HG02938 (cell line): Measurements from ENCODE around the gene RAB1B.
"Not testable (repeated sequence)": the region's sequence is repeated elsewhere in the genome, so short reads cannot be mapped to it uniquely, and the experiment has no call there.

Source experiments
- ATAC-seq: cut with Tn5 transposase; IDR thresholded peaks from one replicate; pipeline ENCODE4 v1.9.1; 2021; ENCODE audit warnings: mild to moderate bottlenecking, moderate library complexity; ENCODE audit not compliant: unreplicated experiment

RAB1B gene

DNA sequence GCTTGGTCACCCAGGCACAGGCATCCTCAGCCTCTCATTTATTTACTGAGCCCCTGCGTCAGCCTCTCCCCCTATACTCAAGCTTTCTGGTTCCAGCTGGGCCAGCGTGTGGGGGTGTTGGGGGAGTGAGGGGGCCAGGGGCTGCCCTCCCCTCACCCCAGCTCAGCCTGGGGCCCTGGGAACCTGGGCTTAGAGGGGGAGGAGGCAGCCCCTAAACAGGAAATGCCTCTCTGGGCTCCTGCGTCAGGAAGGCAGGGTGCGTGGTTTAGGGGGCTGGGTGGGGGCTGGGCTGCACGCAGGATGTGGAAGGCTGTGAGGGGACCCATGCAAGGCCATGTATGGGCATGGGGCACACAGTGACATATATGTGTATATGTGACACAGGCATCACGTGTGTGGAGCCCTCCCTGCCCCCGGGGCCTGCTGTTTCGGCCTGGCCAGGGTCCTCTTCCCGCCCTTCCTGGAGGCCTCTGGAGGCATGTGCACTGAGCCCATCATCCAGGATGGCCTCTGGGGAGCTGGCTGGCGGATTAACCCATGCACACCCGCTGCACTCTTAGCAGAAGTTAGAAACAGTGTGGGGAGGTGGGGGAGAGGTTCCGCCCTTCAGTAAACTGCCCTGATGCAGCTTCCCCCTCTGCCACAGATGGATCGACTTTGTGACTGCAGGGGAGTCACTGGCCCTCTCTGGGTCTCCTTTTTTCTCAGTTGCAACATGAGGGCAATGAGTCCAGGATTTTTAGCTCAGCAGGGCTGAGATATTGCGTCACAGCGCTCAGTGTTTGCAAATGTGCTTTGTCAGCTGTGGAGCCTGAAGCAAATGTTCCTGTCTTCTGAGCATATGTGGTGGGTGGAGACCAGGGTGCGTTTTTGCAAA is 49.5 kb downstream of the RAB1B start:
- ATAC-seq, result no peak

DNA sequence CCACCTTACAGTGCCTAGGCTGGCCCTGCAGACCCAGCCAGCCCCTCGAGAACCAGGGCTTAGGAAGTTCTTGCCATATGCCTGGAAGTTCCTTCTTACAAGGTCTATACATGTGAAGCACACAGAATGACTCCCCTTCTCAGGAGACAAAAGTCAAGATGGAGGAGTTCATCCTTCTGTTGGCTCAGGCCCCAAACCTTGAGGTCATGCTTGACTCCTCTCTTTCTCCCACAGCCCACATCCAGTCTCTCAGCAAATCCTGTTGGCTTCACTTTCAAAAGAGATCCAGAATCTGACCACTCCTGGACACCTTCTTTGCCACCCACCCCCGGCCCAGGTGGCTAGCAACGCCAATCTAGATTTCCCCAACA is 50.1 kb downstream of the RAB1B start:
- no peak for ATAC-seq

DNA sequence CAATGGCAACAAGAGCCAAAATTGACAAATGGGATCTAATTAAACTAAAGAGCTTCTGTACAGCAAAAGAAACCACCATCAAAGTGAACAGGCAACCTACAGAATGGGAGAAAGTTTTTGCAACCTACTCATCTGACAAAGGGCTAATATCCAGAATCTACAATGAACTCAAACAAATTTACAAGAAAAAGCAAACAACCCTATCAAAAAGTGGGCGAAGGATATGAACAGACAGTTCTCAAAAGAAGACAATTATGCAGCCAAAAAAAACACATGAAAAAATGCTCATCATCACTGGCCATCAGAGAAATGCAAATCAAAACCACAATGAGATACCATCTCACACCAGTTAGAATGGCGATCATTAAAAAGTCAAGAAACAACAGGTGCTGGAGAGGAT is 51.9 kb downstream of the RAB1B start:
- not testable (repeated sequence) for ATAC-seq

DNA sequence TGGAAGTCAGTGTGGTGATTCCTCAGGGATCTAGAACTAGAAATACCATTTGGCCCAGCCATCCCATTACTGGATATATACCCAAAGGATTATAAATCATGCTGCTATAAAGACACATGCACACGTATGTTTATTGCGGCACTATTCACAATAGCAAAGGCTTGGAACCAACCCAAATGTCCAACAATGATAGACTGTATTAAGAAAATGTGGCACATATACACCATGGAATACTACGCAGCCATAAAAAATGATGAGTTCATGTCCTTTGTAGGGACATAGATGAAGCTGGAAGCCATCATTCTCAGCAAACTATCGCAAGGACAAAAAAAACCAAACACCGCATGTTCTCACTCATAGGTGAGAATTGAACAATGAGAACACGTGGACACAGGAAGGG is 52.3 kb downstream of the RAB1B start:
- not testable (repeated sequence) for ATAC-seq

DNA sequence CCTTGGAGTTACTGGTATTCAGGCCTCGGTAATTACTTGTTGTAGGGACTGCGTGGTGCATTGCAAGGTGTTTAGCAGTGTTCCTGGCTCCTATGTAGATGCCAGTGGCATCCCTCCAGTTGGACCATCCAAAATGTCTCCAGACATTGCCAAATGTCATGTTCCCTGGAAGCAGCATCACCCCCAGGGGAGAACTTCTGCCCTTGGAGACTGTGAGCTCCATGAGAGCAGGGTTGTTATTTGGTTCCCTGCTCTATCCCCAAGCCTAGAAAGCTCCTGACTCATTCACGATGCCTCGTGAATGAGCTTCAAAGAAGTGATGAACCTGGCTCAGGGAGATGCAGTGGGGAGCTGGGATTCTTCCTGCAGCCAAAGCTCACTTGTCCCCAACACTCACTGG is 53.2 kb downstream of the RAB1B start:
- no peak for ATAC-seq

DNA sequence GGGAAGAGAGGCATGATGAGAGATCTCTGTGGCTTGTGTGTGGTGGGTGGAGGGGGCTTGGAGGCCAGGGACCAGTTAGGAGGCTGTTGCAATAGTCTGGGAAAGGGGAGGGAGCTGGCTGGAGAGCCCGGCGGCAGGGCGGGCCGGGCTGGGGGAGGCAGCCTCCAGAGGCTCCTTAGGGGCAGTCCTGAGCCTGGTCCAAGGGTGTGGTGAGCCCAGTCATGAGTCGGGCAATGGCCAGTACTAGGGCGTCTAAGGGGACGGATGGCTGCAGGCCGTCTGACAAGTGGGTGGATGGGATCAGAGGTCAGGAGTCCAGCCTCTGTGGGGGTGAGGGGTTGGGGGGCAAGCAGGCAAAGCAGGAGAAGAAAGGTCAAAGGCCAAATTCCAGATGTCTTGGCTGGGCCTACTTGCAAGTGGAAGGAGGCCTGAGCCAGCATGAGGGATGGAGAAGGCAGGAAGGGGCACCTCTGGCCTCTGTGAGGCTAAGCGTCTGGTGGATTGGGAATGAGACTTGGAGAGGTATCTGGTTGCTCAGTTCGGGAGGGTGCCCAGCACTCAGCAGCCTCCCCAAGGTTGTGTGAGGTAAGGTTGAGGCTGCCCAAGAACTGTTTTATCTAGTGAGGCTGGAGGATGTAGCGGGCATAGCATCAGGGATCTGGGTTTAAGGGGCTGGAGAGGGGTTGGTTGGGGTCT is 54.4 kb downstream of the RAB1B start:
- ATAC-seq, result no peak

DNA sequence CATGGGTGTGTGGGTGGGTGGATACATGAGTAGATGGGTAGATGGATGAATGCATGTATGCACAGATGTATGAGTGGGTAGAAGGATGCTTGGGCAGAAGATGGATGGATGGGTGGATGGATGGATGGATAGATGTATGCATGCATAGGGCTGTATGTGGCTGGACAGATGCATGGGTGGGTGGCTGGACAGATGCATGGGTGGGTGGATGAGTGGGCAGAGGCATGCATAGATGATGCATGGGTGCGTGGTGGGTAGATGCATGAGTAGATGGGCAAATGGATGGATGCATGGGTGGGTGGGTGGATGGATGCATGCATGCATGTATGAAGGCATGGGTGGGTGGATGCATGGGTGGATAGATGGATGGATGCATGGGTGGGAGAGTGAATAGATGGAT is 55.2 kb downstream of the RAB1B start:
- ATAC-seq, result no peak

DNA sequence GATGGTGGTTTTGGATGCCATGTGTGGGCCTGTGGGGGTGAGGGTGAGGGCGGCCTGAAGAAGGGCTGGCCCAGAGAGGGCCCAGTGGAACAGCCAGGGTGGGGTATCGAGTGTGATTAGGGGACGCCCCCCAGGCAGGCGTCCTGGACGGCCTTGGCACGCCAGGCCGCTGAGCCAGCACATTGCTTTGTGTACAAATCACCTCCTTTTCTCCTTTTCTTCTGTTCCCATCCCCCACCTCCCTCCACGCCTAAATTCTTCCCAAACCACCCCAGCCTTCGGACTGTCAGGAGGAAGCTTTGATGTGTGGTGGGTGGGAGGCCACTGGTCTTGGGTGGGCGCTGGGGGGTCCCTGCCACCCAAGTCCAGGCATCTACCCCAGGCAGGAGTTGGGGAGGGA is 56.2 kb downstream of the RAB1B start:
- ATAC-seq, result no peak

DNA sequence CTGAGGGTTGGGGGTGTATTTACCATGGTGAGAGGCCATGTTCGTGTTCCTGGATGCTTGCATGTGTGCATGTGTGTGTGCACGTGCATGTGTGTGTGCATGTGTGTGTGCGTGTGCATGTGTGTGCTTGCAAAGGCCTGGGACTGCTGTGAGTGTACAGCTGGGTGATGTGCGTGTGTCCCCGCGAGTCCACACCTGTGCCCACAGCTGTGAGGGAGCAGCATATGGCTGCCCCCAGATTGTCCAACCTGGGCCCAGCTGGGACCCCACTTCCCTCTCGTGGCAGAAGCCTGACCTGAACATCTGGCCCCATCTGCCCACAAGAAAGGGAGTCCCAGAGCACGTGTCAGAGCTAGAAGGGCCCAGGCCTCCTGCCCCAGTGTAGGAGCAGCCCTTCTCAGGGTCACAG is 56.8 kb downstream of the RAB1B start:
- ATAC-seq, result no peak

DNA sequence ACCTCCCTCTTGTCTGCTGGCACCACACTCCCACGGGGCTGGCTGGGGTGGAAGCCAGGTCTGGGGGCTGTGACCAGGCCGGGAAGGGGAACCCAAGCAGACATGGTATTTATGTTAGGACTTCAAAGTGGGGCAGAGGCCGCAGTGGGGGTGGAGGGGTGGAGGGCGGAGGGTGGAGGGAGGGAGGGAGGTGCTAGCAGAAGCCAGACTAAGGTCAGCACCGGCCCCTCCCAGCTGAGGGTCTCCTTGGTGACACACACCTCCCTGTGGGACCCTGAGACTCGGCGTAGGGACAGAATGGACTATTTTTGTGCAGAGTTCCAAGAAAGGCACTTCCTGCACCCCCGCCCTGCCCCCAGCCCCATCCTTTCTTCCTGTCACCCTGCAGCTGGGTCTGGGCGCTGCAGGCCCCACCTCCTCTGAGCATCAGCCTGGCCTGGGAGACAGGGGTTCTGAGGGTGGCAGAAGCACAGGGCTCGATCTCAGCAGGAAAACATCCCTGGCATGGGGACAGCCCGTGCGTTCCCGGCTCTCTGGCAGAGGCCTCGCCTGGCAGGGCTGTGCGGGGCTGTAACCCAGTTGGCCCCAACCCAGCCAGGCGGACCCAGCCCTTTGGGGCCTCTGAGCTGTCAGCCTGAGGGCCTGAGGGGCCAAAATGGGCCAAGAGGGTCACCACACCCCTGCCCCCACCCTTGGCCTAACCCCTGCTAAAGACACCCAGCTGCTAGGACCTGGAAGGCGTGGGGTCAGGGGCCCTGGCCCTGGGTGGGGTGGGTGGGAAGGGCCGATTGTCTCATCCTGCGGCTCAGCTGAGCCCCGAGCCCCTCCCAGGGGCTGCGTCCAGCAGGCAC is 58.0 kb downstream of the RAB1B start:
- no peak for ATAC-seq
